GM18867 (cell line): ENCODE results near the gene ARSG.
"Not testable (repeated sequence)": the region's sequence is repeated elsewhere in the genome, so short reads cannot be mapped to it uniquely, and the experiment has no call there.

Source experiments
- ATAC-seq: cut with Tn5 transposase; IDR thresholded peaks from one replicate; pipeline ENCODE4 v1.9.1; 2021; ENCODE audit warnings: mild to moderate bottlenecking, moderate library complexity; ENCODE audit not compliant: unreplicated experiment

ARSG gene

DNA sequence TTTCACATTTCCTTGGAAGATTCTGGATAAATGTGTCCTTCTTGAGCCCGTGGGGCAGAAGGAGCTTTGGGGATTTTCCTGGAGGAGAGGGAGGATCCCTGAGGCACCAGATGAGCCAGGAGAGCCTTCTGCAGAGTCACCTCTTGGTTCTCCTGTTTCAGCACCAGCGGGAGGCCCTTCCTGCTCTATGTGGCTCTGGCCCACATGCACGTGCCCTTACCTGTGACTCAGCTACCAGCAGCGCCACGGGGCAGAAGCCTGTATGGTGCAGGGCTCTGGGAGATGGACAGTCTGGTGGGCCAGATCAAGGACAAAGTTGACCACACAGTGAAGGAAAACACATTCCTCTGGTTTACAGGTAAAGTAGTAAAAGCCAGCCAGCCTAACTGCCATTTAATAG is 77.1 kb downstream of the ARSG start:
- ATAC-seq: no peak

DNA sequence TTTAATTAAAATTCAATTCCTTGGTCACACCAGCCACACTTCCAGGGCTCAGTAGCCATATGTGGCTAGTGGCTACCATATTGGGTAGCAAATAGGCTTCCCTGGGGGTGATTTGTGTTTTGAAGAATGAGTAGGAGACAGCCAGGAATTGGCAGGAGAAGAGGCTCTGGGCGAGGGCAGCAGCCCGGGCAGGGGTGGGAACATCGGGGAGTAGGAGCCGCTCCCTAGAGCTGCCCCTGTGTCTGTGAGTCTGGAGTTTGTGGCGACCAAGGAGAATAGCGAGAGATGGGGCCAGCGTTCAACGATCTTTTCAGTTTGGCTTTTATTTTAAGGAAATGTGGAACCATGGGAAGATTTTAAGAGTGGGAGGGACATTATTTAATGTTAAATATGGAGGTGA is 84.3 kb downstream of the ARSG start:
- ATAC-seq: no peak

- ATAC-seq: not testable (repeated sequence)
Measured at GRCh38 chr17:68376178-68376577, 84.9 kb downstream of the ARSG start.

DNA sequence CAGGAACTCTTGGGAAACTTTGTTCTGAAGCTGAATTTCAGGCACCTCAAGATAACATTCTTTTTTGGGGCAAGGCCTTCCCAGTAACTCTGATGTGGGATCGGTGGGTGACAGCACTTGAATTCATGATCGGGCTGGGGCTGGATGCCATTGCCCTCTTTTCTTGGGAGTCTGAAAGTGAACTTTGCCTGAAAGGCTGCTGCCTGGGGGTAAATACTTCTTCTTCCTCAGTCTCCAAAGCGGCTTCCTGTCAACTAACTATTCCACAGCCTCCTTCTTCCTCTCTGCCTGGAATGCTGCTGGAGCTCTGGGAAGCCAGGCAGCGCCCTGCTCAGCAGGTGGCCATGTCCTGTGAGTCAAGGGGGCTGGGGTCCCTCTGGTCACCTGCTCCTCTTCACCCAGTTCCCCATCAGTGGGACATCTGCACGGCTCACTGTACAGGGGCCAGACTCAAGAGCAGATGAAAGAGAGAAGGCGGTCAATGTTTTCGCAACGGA is 86.5 kb downstream of the ARSG start:
- no peak for ATAC-seq

DNA sequence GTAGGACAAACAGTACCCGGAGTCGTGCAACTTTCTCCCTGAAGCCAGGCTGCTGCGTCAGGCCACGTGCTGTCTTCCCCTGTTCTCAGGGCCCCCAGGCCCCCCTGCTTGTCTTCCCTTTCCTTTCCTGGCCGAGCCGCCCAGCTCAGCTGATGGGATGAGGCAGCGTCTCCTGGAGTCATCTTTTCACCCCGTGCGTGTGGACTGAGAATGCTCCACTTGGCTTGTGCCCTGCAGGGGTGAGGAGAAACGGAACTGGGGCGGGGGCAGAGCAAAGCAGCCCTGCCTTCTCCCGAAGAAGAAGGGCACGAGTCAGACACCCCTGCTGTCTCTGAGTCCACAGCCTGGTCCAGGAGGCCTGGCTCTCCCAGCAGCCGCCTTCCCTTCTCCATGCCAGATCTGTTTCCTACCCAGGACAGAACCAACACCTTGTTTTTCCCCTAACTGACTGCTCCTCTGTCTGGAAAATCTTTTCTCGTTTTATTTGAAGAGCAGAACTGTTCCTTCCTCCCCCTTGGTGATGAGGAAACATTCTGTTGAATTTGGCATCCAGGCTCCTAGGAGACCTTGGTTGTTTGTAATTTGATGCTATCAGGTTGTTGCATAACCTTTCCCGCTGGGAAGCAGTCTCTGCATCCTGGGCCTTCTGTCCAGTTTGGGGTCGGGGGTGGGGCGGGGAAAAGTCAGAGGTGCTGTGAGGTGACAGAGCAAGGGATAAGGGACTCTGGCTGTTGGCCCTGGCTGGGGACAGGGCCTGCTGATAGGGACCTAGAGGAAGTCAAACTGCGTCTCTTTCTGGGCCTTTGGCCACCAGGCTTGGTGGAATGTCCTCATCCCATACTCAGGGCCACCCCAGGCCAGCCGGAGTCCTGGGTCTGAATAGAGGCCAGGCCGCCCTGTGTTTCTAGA is 87.2 kb downstream of the ARSG start:
- ATAC-seq: no peak

GRCh38 chr17:68379177-68379510 is 87.8 kb downstream of the ARSG start:
- no peak for ATAC-seq

GRCh38 chr17:68379692-68380677 is 88.7 kb downstream of the ARSG start:
- ATAC-seq: no peak

DNA sequence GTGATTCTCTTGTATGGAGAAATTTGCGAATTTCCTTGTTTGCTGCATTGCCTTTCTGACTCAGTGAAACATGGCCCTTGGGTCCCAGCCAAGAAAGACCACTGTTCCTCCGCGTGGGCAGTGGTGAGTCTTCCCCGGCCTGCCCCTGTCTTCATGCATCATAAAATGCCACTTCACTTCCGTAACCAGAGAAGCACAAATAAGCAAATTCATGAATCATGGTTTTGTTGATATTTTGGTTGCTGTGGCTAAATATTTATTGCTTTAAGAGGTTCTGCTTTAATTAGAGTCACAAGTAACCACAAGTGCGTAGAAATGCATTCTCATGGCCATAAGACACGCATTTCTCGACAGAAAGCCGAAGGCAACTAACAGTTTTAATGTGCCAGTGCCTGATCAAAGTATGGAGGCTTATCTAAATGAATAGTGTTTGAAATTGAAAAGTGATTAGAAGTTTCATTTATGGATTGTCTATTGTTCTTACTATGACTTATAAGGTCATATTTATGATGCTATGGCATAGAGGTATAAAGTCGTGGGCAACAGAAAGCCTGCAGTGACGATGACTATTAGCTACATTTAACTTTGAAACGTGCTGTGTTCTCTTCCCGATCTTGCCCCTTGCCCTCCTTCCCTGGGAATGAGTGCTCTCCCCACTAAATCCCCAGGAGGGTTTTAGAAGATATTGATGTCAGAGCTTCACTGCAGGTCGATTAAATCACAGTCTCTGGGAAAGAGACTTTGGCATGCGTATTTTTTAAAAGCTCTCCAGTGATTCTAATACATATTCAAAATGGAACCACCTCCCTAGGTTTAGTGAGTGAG is 90.0 kb downstream of the ARSG start:
- ATAC-seq: peak; percentile 53

- ATAC-seq: no peak
Measured at GRCh38 chr17:68382582-68383085, 91.3 kb downstream of the ARSG start.

- no peak for ATAC-seq
Measured at GRCh38 chr17:68383120-68383442, 91.8 kb downstream of the ARSG start.

DNA sequence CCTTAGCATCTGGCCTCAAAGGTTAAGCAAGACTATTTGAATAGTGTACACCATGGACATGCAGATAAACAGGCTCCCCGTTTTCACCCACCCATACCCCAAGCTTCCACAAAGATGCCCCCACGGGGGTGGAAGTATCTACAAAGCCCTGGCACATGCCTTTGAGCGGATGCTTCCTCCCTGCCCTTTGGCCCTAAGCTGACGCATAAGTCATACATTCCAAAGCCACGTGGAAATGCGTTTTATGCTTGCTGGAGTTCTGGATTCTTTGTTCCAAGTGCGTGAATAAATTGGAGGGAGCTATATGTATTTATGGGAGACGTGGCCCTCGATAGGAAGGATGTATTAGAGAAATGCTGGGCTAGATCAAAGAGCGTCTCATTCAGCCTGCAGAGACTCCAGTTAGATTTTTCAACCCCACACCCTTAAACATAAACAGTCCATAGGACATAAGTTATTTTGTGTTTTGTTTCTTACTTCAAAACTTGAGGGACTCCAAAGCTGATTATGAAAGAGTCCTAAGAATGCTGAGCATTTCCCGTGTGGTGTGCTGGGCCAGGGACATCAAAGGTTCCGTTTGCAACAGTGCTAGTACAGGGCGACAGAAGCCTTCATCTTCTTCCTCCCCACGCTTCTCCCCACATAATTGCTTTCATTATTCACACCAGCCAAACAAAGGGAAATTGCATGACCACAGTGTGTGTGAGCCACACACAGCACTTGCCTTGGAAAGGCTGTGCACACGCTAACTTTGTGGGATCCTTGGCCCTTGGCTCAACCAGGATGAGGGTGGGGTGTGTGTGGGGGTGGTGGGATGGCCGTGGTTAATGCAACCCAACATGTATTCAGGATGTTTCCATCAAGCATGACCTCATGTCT is 92.4 kb downstream of the ARSG start:
- no peak for ATAC-seq

DNA sequence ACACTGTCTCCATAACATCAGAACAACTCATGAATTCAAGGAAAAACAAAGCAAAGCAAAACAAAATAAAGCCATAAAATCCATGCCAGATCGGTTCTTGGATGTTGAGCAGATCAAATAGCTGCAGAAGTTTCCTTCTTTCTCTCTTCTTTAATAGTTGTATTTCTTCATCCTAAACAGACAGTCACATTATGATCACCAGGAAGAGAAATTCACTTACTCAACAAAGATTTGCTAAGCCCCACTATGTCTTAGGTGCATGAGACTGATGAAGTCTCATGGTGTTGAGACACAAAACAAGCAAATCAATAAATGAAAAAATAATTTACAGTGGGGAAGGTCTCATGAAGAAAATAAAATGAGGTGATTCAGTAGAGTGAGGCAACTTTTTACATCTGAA is 93.2 kb downstream of the ARSG start:
- no peak for ATAC-seq

- no peak for ATAC-seq
Measured at GRCh38 chr17:68384941-68385340, 93.6 kb downstream of the ARSG start.

DNA sequence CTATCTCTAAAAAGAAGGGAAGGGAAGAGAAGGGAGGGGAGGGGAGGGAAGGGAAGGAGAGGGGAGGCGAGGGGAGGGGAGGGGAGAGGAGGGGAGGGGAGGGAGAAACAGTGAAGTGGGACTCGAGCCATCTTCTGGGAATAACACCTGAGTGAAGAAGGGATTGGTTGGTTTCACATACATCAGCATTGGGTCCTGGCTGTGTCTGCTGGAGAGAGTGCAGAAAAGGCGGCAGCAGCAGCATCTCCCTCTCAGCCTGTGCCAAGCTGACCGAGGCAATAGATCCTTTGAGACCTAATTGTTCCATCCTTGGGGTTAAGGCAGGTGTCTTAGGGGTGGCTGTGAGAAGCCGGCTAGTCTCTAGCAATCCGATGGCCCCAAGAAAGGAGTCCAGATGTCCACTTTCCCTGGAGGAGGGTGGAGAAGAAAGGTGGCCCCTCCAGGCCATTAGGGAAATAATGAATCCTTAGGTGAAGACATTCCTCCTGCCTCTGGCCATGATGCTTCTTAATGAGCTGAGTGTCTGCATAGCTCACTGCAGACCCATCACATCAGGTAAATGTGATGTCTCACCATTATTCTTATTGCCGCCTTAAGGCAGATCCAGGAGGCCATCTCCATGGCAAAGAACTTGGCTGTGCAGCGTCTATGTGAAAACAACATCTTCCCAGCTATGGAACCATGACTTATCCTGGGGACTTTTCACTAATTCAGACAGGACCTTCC is 94.4 kb downstream of the ARSG start:
- ATAC-seq: no peak

- no peak for ATAC-seq
Measured at GRCh38 chr17:68387435-68388218, 96.3 kb downstream of the ARSG start.

DNA sequence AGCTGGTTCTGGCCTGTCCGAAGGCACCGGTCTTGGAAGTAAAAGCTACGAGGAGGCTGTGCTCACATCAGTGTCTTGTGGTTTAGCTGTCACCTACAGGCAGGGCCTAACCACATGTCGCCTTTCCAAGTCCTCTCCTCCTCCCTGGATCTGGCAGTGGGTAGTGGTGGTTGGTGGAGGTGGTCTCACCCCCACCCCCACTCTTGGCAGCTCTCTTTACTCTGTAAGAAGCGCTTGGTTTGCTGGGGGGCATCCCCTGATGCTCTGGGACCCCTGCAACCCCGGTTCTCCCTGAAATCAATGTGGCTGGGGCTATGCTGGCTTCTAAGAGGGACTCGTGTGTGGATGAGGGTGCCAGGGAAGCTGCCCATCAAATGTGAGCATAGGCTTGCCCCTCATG is 97.7 kb downstream of the ARSG start:
- ATAC-seq: no peak

DNA sequence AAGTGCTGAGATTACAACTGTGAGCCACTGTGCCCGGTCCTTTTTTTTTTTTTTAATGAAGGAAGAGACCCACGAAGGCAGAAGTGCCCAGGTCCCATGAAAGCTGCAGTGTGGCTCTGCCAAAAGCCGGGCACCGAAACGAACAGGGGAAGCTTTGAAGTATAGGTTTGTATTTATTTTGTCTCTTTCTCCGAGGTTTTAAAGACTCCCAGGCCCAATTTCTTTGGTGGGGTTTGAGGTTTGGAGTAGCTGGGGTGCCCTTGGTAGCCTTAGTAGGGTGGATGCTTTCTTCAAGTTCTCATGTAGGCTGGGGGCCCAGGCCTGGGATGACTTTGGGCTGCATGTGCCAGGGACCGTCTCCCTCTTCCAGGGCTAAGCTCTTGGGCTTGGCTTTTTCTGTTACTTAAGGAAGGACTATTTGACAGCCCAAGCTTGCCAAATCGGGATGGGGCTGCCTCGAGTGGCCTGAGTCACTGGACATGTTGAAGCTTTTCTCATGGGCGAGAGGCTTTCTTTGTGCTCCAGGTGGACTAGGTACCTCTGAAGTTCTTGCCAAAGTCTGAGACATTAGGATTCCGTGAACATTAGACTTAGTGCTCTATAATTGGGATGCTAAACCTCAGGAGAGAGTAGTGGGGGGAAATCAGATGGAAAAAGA is 99.7 kb downstream of the ARSG start:
- ATAC-seq: no peak
